Neural cell (in vitro differentiated cells): Measurements from ENCODE around the gene IL20RB. TPM values are rescaled to one million over a fixed set of nuclear protein-coding genes. Genes with fewer than 3 reads are reported as not detected.

Experiments used
- H2AFZ ChIP-seq: fragments of 200-600, 300-800 bp; sonication (generic), shearing (Covaris generic); 2 replicates; pipeline ENCODE4 v1.6.0; 2014; ENCODE audit warnings: low read depth, mild to moderate bottlenecking, antibody characterized with exemption, low read length, moderate library complexity
- H3F3A ChIP-seq: fragments of 200-600 bp; shearing (Covaris generic); 2 replicates; pipeline ENCODE4 v1.6.1; 2016; ENCODE audit warnings: mild to moderate bottlenecking, moderate library complexity, mixed read lengths, antibody characterized with exemption, low read length; ENCODE audit not compliant: insufficient read depth, poor library complexity, severe bottlenecking
- H3K27ac ChIP-seq: fragments of 200-600, 300-800 bp; sonication (generic), shearing (Covaris generic); 2 replicates; pipeline ENCODE4 v1.5.1; 2014; ENCODE audit warnings: mild to moderate bottlenecking, low read length, moderate library complexity
- H3K27me3 ChIP-seq: fragments of 300-800, 200-600 bp; sonication (generic), shearing (Covaris generic); 2 replicates; pipeline ENCODE4 v1.6.0; 2014; ENCODE audit warnings: mild to moderate bottlenecking, low read depth, low read length, moderate library complexity; ENCODE audit not compliant: insufficient read depth
- H3K36me3 ChIP-seq: fragments of 300-800, 200-600 bp; sonication (generic), shearing (Covaris generic); 2 replicates; pipeline ENCODE4 v1.5.1; 2014; ENCODE audit warnings: mild to moderate bottlenecking, antibody characterized with exemption, low read length, moderate library complexity; ENCODE audit not compliant: insufficient read depth
- H3K4me2 ChIP-seq: fragments of 300-800, 200-600 bp; sonication (generic), shearing (Covaris generic); 2 replicates; pipeline ENCODE4 v1.6.0; 2014; ENCODE audit warnings: mild to moderate bottlenecking, low read length
- H3K4me3 ChIP-seq: fragments of 300-800, 200-600 bp; sonication (generic), shearing (Covaris generic); 2 replicates; pipeline ENCODE4 v1.5.1; 2014; ENCODE audit warnings: mild to moderate bottlenecking, low read length, moderate library complexity
- H3K79me2 ChIP-seq: fragments of 200-600 bp; shearing (Covaris generic); replicated peaks from 2 replicates; pipeline ENCODE4 v1.6.0; 2014; ENCODE audit warnings: mild to moderate bottlenecking, low read length, moderate library complexity; ENCODE audit not compliant: insufficient read depth
- H3K9ac ChIP-seq: fragments of 300-800, 200-600 bp; sonication (generic), shearing (Covaris generic); 2 replicates; pipeline ENCODE4 v1.6.1; 2016; ENCODE audit warnings: mild to moderate bottlenecking, low read length, mixed read lengths
- H3K9me2 ChIP-seq: fragments of 200-600 bp; shearing (Covaris generic); 2 replicates; pipeline ENCODE4 v1.6.1; 2016; ENCODE audit warnings: mild to moderate bottlenecking, low read length, mixed read lengths; ENCODE audit not compliant: insufficient read depth
- H3K9me3 ChIP-seq: fragments of 200-600, 300-800 bp; sonication (generic), shearing (Covaris generic); 2 replicates; pipeline ENCODE4 v1.6.1; 2016; ENCODE audit warnings: mild to moderate bottlenecking, mixed run types, low read length, moderate library complexity, mixed read lengths
- H4K20me1 ChIP-seq: fragments of 200-600 bp; shearing (Covaris generic); 2 replicates; pipeline ENCODE4 v1.6.1; 2016; ENCODE audit warnings: mild to moderate bottlenecking, mixed run types; ENCODE audit not compliant: insufficient read depth
- EP300 ChIP-seq: fragments of 450-650 bp; conservative IDR thresholded peaks from 2 replicates; pipeline ENCODE4 v1.6.1; 2014; ENCODE audit warnings: antibody characterized with exemption, mild to moderate bottlenecking, moderate library complexity; ENCODE audit not compliant: poor library complexity, severe bottlenecking
- EZH2 ChIP-seq: fragments of 200-600, 300-800 bp; shearing (Covaris generic), sonication (generic); IDR thresholded peaks from 2 replicates; pipeline ENCODE4 v1.6.1; 2014; ENCODE audit warnings: antibody characterized with exemption, low read length, borderline replicate concordance, mild to moderate bottlenecking; ENCODE audit not compliant: insufficient read depth, poor library complexity, severe bottlenecking
- MXI1 ChIP-seq: fragments of 450-650 bp; conservative IDR thresholded peaks from 2 replicates; pipeline ENCODE4 v1.6.1; 2014; ENCODE audit warnings: antibody characterized with exemption, mild to moderate bottlenecking; ENCODE audit not compliant: poor library complexity, severe bottlenecking
- POLR2AphosphoS5 ChIP-seq: IDR thresholded peaks from 2 replicates; pipeline ENCODE4 v1.6.1; 2012
- RAD21 ChIP-seq: fragments of 450-650 bp; conservative IDR thresholded peaks from 2 replicates; pipeline ENCODE4 v1.6.1; 2014; ENCODE audit warnings: antibody characterized with exemption, mild to moderate bottlenecking, moderate library complexity
- REST ChIP-seq: IDR thresholded peaks from 2 replicates; pipeline ENCODE4 v1.6.1; 2012; ENCODE audit warnings: borderline replicate concordance
- SMC3 ChIP-seq: fragments of 450-650 bp; conservative IDR thresholded peaks from 2 replicates; pipeline ENCODE4 v1.6.1; 2014; ENCODE audit warnings: antibody characterized with exemption, mild to moderate bottlenecking, moderate library complexity; ENCODE audit not compliant: poor library complexity
- TAF1 ChIP-seq: IDR thresholded peaks from 2 replicates; pipeline ENCODE4 v1.6.1; 2012; ENCODE audit warnings: low read depth
- polyA plus RNA-seq: library from polyadenylated mRNA; depleted of rRNA; stranded (reverse); fragments of >200 nt; gene quantifications from 2 replicates; pipeline ENCODE4 v1.2.3, GENCODE V29; 2014
- TF ChIP-seq, protein P1 (sequence below): fragments of 450-650 bp; IDR thresholded peaks from 2 replicates; pipeline ENCODE4 v1.5.1; 2014; ENCODE audit warnings: antibody characterized with exemption, mild to moderate bottlenecking, moderate library complexity; ENCODE audit not compliant: poor library complexity, severe bottlenecking

Gene IL20RB
- polyA plus RNA-seq, 1 donor from 2014 or later: 3.0 TPM

- H3F3A ChIP-seq: no peaks in the 10 kb centered on the region
- H3K27me3 ChIP-seq: no peaks in the 10 kb centered on the region
- no peak overlapping the region for H3K4me3 ChIP-seq
- no peaks in the 10 kb centered on the region for H3K36me3 ChIP-seq
- H3K9ac ChIP-seq: no peak overlapping the region
- H3K4me2 ChIP-seq: no peak overlapping the region
- H3K9me3 ChIP-seq: no peaks in the 10 kb centered on the region
- no peaks in the 10 kb centered on the region for H3K9me2 ChIP-seq
- H4K20me1 ChIP-seq: no peaks in the 10 kb centered on the region
- no peaks in the 10 kb centered on the region for H3K79me2 ChIP-seq
- no peak overlapping the region for H2AFZ ChIP-seq
- no peak overlapping the region for H3K27ac ChIP-seq
- TF ChIP-seq SMC3 (no peak), RAD21 (no peak), EP300 (no peak), TAF1 (no peak), POLR2AphosphoS5 (no peak), REST (no peak), EZH2 (no peak), MXI1 (no peak)
- TF ChIP-seq, protein P1, sequence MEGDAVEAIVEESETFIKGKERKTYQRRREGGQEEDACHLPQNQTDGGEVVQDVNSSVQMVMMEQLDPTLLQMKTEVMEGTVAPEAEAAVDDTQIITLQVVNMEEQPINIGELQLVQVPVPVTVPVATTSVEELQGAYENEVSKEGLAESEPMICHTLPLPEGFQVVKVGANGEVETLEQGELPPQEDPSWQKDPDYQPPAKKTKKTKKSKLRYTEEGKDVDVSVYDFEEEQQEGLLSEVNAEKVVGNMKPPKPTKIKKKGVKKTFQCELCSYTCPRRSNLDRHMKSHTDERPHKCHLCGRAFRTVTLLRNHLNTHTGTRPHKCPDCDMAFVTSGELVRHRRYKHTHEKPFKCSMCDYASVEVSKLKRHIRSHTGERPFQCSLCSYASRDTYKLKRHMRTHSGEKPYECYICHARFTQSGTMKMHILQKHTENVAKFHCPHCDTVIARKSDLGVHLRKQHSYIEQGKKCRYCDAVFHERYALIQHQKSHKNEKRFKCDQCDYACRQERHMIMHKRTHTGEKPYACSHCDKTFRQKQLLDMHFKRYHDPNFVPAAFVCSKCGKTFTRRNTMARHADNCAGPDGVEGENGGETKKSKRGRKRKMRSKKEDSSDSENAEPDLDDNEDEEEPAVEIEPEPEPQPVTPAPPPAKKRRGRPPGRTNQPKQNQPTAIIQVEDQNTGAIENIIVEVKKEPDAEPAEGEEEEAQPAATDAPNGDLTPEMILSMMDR: no peak
Measured at GRCh38 chr3:137052298-137052697, 94.5 kb downstream of the IL20RB start.

Other genes starting within 250 kb of the IL20RB start
- 29.7 and 30.8 TPM in 2 replicates for gene STAG1, start 205.6 kb upstream of the IL20RB start, polyA plus RNA-seq
- gene SLC35G2, start 138.9 kb upstream of the IL20RB start, polyA plus RNA-seq: 3.7 and 6.8 TPM in 2 replicates
- gene NCK1, start 95.8 kb upstream of the IL20RB start, polyA plus RNA-seq: 21.5 and 22.4 TPM in 2 replicates